B cell (primary cell): ENCODE measurements around the gene LCN15. TPM values are rescaled to one million over a fixed set of nuclear protein-coding genes. Genes with fewer than 3 reads are reported as not detected.

Experiments used
- ATAC-seq: fragments of 200-7000 bp; cut with Tn5 transposase; one replicate; pipeline ENCODE4 v1.10.0; 2021; ENCODE audit warnings: low read depth, mild to moderate bottlenecking, moderate number of reproducible peaks, moderate library complexity
- CTCF ChIA-PET: fragments of 350-600 bp; sonication (Branson Sonifier 250); formaldehyde crosslinking; loops from one replicate; lab custom pipeline; 2021; ENCODE audit warnings: antibody characterized with exemption, inconsistent platforms; lab: Charles Lee
- POLR2A ChIA-PET: fragments of 350-600 bp; sonication (Branson Sonifier 250); formaldehyde crosslinking; loops from one replicate; lab custom pipeline; 2021; ENCODE audit warnings: antibody characterized with exemption; lab: Charles Lee
- DNase-seq: peaks from one replicate; pipeline ENCODE4 v3.0.0; 2013
- H2AFZ ChIP-seq: 2 replicates; pipeline ENCODE4 v1.6.1; 2012; ENCODE audit warnings: mild to moderate bottlenecking, low read depth, low read length; ENCODE audit not compliant: insufficient read depth, poor library complexity, severe bottlenecking
- H3K27ac ChIP-seq, 2 donors: 1 replicate in 1 of 2; 2 replicates in 1 of 2; pipeline ENCODE4 v1.5.1; 2012 to 2013; ENCODE audit warnings: low read length in 2 of 2, mild to moderate bottlenecking in 2 of 2, moderate library complexity in 1 of 2
- H3K27me3 ChIP-seq, 4 experiments: fragments of 200-600 bp in 1 of 4; sonication (generic) in 1 of 4; replicated peaks in 1 of 4; 1 replicate in 2 of 4; 2 replicates in 2 of 4; pipeline versions ENCODE4 v1.6.1 to v1.7.0; 2013 to 2016; ENCODE audit warnings: low read length in 3 of 4, mild to moderate bottlenecking in 2 of 4, mixed read lengths in 1 of 4, moderate library complexity in 1 of 4; ENCODE audit not compliant: insufficient read depth in 4 of 4, control insufficient read depth in 3 of 4; ENCODE audit errors: control extremely low read depth in 1 of 4
- H3K36me3 ChIP-seq, 2 experiments: replicated peaks in 1 of 2; 1 replicate in 1 of 2; 2 replicates in 1 of 2; pipeline versions ENCODE4 v1.6.1 to v1.7.1; 2013; ENCODE audit warnings: low read length in 1 of 2; ENCODE audit not compliant: insufficient read depth in 2 of 2, control insufficient read depth in 1 of 2; ENCODE audit errors: control extremely low read depth in 1 of 2, extremely low read depth in 1 of 2
- H3K4me1 ChIP-seq, 2 donors: fragments of 200-600 bp in 1 of 2; sonication (generic) in 1 of 2; 1 replicate in 1 of 2; 2 replicates in 1 of 2; pipeline versions ENCODE4 v1.5.1 to v1.6.1; 2013 to 2017; ENCODE audit warnings: low read length in 2 of 2; ENCODE audit not compliant: control insufficient read depth in 2 of 2, insufficient read depth in 2 of 2
- H3K4me2 ChIP-seq: replicated peaks from 2 replicates; pipeline ENCODE3; 2012; ENCODE audit warnings: mild to moderate bottlenecking, low read depth, low read length; ENCODE audit not compliant: poor library complexity, severe bottlenecking
- H3K4me3 ChIP-seq, 5 experiments: fragments of 200-600 bp in 1 of 5; sonication (generic) in 1 of 5; 1 replicate in 3 of 5; 2 replicates in 2 of 5; pipeline versions ENCODE4 v1.5.1 to v1.7.0; 2011 to 2016; ENCODE audit warnings: low read length in 4 of 5, mild to moderate bottlenecking in 4 of 5, low read depth in 2 of 5, control low read depth in 1 of 5, moderate library complexity in 1 of 5; ENCODE audit not compliant: insufficient read depth in 1 of 5; ENCODE audit errors: control extremely low read depth in 1 of 5, extremely low read depth in 1 of 5
- H3K79me2 ChIP-seq: fragments of 200-600 bp; sonication (generic); one replicate; pipeline ENCODE4 v1.6.0; 2016; ENCODE audit warnings: low read length; ENCODE audit not compliant: control insufficient read depth, insufficient read depth
- H3K9ac ChIP-seq: fragments of 200-600 bp; sonication (generic); 2 replicates; pipeline ENCODE4 v1.6.1; 2017; ENCODE audit warnings: mild to moderate bottlenecking, low read length, moderate library complexity
- H3K9me3 ChIP-seq, 3 donors: one replicate each; pipeline versions ENCODE4 v1.6.1 to v1.7.1; 2013; ENCODE audit warnings: low read length in 2 of 3; ENCODE audit not compliant: control insufficient read depth in 2 of 3, insufficient read depth in 1 of 3; ENCODE audit errors: control extremely low read depth in 1 of 3
- H4K20me1 ChIP-seq: 2 replicates; pipeline ENCODE4 v1.6.0; 2012; ENCODE audit warnings: mild to moderate bottlenecking, low read length; ENCODE audit not compliant: insufficient read depth, control insufficient read depth, poor library complexity, severe bottlenecking
- H3K27ac Mint-ChIP-seq: one replicate; pipeline ENCODE4 v1.8.0; 2021; ENCODE audit warnings: mixed read lengths
- H3K27me3 Mint-ChIP-seq: one replicate; pipeline ENCODE4 v1.8.0; 2021; ENCODE audit warnings: mixed read lengths
- H3K4me1 Mint-ChIP-seq: one replicate; pipeline ENCODE4 v1.8.0; 2021; ENCODE audit warnings: mixed read lengths
- H3K4me3 Mint-ChIP-seq: one replicate; pipeline ENCODE4 v1.8.0; 2021; ENCODE audit warnings: mixed read lengths
- H3K9me3 Mint-ChIP-seq: one replicate; pipeline ENCODE4 v1.8.0; 2022; ENCODE audit warnings: mixed read lengths; ENCODE audit not compliant: insufficient read depth
- CTCF ChIP-seq: fragments of 200-600 bp; IDR thresholded peaks from one replicate; pipeline ENCODE4 v1.8.0; 2022; ENCODE audit warnings: antibody characterized with exemption, mild to moderate bottlenecking
- EZH2 ChIP-seq: IDR thresholded peaks from 2 replicates; pipeline ENCODE4 v1.6.1; 2012; ENCODE audit warnings: borderline replicate concordance, low read depth, mild to moderate bottlenecking, moderate library complexity, low read length; ENCODE audit not compliant: insufficient read depth, poor library complexity, severe bottlenecking
- WGBS: methylation state at CpG from one replicate; pipeline ENCODE4 v1.1.5; 2013; ENCODE audit warnings: missing lambda C conversion rate; ENCODE audit not compliant: insufficient coverage; 5-methylcytosine and 5-hydroxymethylcytosine counted together
- intact Hi-C: fragments of 100-400 bp; cut with micrococcal nuclease; formaldehyde crosslinking; loops from one replicate; pipeline ENCODE4 v1.10.0; 2022
- polyA plus RNA-seq: library from polyadenylated mRNA; depleted of rRNA; stranded (reverse); fragments of >200 nt; gene quantifications from 2 replicates; pipeline ENCODE4 v1.2.3, GENCODE V29; 2012
- total RNA-seq, 2 donors: library from RNA; stranded (reverse); fragments of 120-200 nt in 1 of 2; gene quantifications; 1 replicate in 1 of 2; 2 replicates in 1 of 2; pipeline versions ENCODE4 v1.2.3 to v1.2.4, GENCODE V29; 2013 to 2022

The LCN15 gene
- total and polyA plus RNA-seq, 2 donors (not counting 1 experiment from before 2014, with no cell fraction given), result not detected

GRCh38 chr9:136722969-136723356 is 41.4 kb downstream of the LCN15 start:
- Histone ChIP-seq H3K9ac (no peak overlapping the region), H3K4me2 (no peak overlapping the region), H3K4me3 (no peak overlapping the region), H4K20me1 (peaks cover 78% of the 10 kb centered on the region), H2AFZ (no peak overlapping the region), H3K9me3 (no peaks in the 10 kb centered on the region), H3K79me2 (peaks cover 36% of the 10 kb centered on the region), H3K27me3 (no peaks in the 10 kb centered on the region), H3K4me1 (peaks cover 26 to 48% of the 10 kb centered on the region in 2 donors), H3K36me3 (peaks cover 0 to 51% of the 10 kb centered on the region in 2 experiments), H3K27ac (no peak overlapping the region)
- no peak for TF ChIP-seq EZH2
- TF ChIP-seq CTCF, result no peak
- WGBS, result 93% methylated on average over 24 of the region's 24 CpGs
- peaks cover 47% of the 10 kb centered on the region for H3K4me1 Mint-ChIP-seq
- intact Hi-C loops, result no loop called here
- ChIA-PET POLR2A (interaction anchor here (1.0 to 1.6 kb wide), 2 partner anchors 9 to 35 kb away, joined by 3 to 4 read pairs; partner anchors contain the start of gene AGPAT2), CTCF (interaction anchor here (1.2 kb wide), 1 partner anchor 19 kb away, joined by 3 read pairs; no protein-coding TSS in a partner anchor)
- no peaks in the 10 kb centered on the region for H3K9me3 Mint-ChIP-seq
- DNase-seq (no peak), ATAC-seq (no peak)
- no peak overlapping the region for H3K4me3 Mint-ChIP-seq
- H3K27me3 Mint-ChIP-seq, result no peaks in the 10 kb centered on the region
- no peak overlapping the region for H3K27ac Mint-ChIP-seq

GRCh38 chr9:136722093-136722968 is 42.0 kb downstream of the LCN15 start:
- Mint-ChIP-seq H3K4me1 (peaks cover 44% of the 10 kb centered on the region), H3K4me3 (no peak overlapping the region), H3K27ac (no peak overlapping the region), H3K27me3 (no peaks in the 10 kb centered on the region), H3K9me3 (no peaks in the 10 kb centered on the region)
- intact Hi-C loops, result no loop called here
- no peak overlapping the region for H3K27ac ChIP-seq
- H3K4me1 ChIP-seq, result peaks cover 26 to 46% of the 10 kb centered on the region in 2 donors
- 87% methylated on average over 31 of the region's 31 CpGs for WGBS
- peaks cover 72% of the 10 kb centered on the region for H4K20me1 ChIP-seq
- no peak overlapping the region for H3K9ac ChIP-seq
- POLR2A ChIA-PET, result interaction anchor here (1.0 to 1.6 kb wide), 2 partner anchors 9 to 35 kb away, joined by 3 to 4 read pairs; partner anchors contain the start of gene AGPAT2
- no peaks in the 10 kb centered on the region for H3K27me3 ChIP-seq
- no peaks in the 10 kb centered on the region for H3K9me3 ChIP-seq
- H3K36me3 ChIP-seq, result peaks cover 0 to 51% of the 10 kb centered on the region in 2 experiments
- H3K4me3 ChIP-seq, result no peak overlapping the region
- no peak overlapping the region for H2AFZ ChIP-seq
- CTCF ChIA-PET, result no interaction called here
- no peak for ATAC-seq
- H3K79me2 ChIP-seq, result peaks cover 30% of the 10 kb centered on the region
- TF ChIP-seq CTCF (no peak), EZH2 (no peak)
- DNase-seq, result no peak
- no peak overlapping the region for H3K4me2 ChIP-seq
